ENCODE data around the gene ANKDD1A. TPM values are rescaled to one million over a fixed set of nuclear protein-coding genes. Genes with fewer than 3 reads are reported as not detected.

The ANKDD1A gene
- total RNA-seq, 1 experiment from 2014 or later = 6.8 TPM

DNA sequence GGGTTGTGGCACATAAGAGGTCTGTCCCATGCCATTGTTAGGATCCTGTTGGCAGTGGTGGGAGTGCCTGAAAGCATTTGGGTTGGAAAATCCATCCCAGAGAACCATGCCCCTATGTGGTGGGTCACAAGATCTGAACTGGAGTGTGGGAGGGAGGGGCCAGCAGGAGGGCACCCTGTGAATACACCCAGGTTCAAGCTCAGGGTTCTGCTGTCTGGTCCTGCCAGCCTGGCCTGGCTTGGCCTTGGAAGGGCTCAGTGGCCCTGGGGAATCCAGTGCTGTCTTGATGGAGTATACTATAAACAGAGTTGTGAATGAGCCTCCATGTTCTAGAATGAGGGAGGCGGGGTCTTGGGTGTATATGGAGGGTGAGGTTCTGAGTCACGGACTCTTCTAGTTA is 11.8 kb downstream of the ANKDD1A start:
- intact Hi-C loops (cut with micrococcal nuclease; ENCODE audit: unreplicated experiment) (no loop called here), in situ Hi-C loops (cut with HindIII; ENCODE audit: low pct_unique_long_range_greater_than_20kb, low sequenced_read_pairs) (no loop called here)
- no peaks in the 10 kb centered on the region for H3K4me1 ChIP-seq (ENCODE audit: control insufficient read depth, insufficient read depth, low read length)
- H3K9me3 ChIP-seq (ENCODE audit: control insufficient read depth, insufficient read depth, low read depth, low read length) = no peaks in the 10 kb centered on the region
- no peak for ATAC-seq
- CTCF ChIA-PET = no interaction called here
- no peaks in the 10 kb centered on the region for H3K27me3 ChIP-seq (ENCODE audit: control insufficient read depth, insufficient read depth, low read length)
- no TSS peak for BruUV-seq (replicated peaks)
- H3K36me3 ChIP-seq (ENCODE audit: control insufficient read depth, insufficient read depth, low read length) = no peaks in the 10 kb centered on the region
- H3K27ac ChIP-seq (ENCODE audit: low read length) = no peak overlapping the region
- TF ChIP-seq CTCF (IDR thresholded peaks at IDR 0.05) (no peak), REST (IDR thresholded peaks at IDR 0.05; ENCODE audit: insufficient read depth in 1 of 2, low read depth in 2 of 2, low read length in 1 of 2) (no peak), SIN3A (IDR thresholded peaks at IDR 0.05; ENCODE audit: borderline replicate concordance, insufficient read depth, low read depth, low read length) (no peak), TCF7L2 (IDR thresholded peaks at IDR 0.05; ENCODE audit: low read depth, low read length) (no peak), POLR2AphosphoS5 (IDR thresholded peaks at IDR 0.05; ENCODE audit: low read depth, low read length) (no peak)
- H3K4me3 ChIP-seq (ENCODE audit: low read depth in 2 of 2, low read length in 2 of 2) = no peak overlapping the region
- POLR2A ChIA-PET = no interaction called here
- no peak for DNase-seq (ENCODE audit: low read depth, low spot score)

- no peaks in the 10 kb centered on the region for H3K36me3 ChIP-seq (ENCODE audit: control insufficient read depth, insufficient read depth, low read length)
- no peak overlapping the region for H3K27ac ChIP-seq (ENCODE audit: low read length)
- no peak overlapping the region for H3K4me3 ChIP-seq (ENCODE audit: low read depth in 2 of 2, low read length in 2 of 2)
- DNase-seq (ENCODE audit: low read depth, low spot score) (no peak), ATAC-seq (no peak)
- TF ChIP-seq CTCF (IDR thresholded peaks at IDR 0.05) = no peak
- BruUV-seq (replicated peaks) = no TSS peak
- in situ Hi-C loops (cut with HindIII; ENCODE audit: low pct_unique_long_range_greater_than_20kb, low sequenced_read_pairs) (no loop called here), intact Hi-C loops (cut with micrococcal nuclease; ENCODE audit: unreplicated experiment) (no loop called here)
- CTCF ChIA-PET = interaction anchor here (0.6 kb wide), 1 partner anchor 88 kb away, joined by 4 read pairs; no protein-coding TSS in a partner anchor
- POLR2A ChIA-PET = interaction anchor here (0.7 kb wide), 1 partner anchor 98 kb away, joined by 13 read pairs; no protein-coding TSS in a partner anchor
- no peaks in the 10 kb centered on the region for H3K4me1 ChIP-seq (ENCODE audit: control insufficient read depth, insufficient read depth, low read length)
- no peaks in the 10 kb centered on the region for H3K9me3 ChIP-seq (ENCODE audit: control insufficient read depth, insufficient read depth, low read depth, low read length)
- H3K27me3 ChIP-seq (ENCODE audit: control insufficient read depth, insufficient read depth, low read length) = no peaks in the 10 kb centered on the region
Measured at GRCh38 chr15:64925335-64926330, 13.9 kb downstream of the ANKDD1A start.

Data from Panc1 (cell line).